HepG2 (cell line): ENCODE data around the gene CHST14. TPM values are rescaled to one million over a fixed set of nuclear protein-coding genes. Genes with fewer than 3 reads are reported as not detected.

ENCODE experiments used
- ATAC-seq: fragments of 200-7000 bp; cut with Tn5 transposase; 3 replicates; pipeline ENCODE4 v1.9.1; 2020; ENCODE audit warnings: mild to moderate bottlenecking, moderate library complexity
- BruUV-seq: library from RNA; stranded (reverse); fragments of 400-500 nt; replicated peaks from 2 replicates; lab custom pipeline; 2021; lab: Mats Ljungman, UMichigan
- CTCF ChIA-PET: fragments of 300-600 bp; formaldehyde crosslinking; extraction: SDS; loops from one replicate; lab custom pipeline; 2021; ENCODE audit warnings: low total read pairs, inconsistent platforms, low intra/inter-chr PET ratio; lab: Yijun Ruan, JAX
- POLR2A ChIA-PET: fragments of 350-600 bp; sonication (Branson Sonifier 250); formaldehyde crosslinking; loops from one replicate; lab custom pipeline; 2020; ENCODE audit warnings: antibody characterized with exemption, inconsistent platforms; lab: Yijun Ruan, JAX
- DNase-seq: peaks from one replicate; pipeline ENCODE4 v3.0.0-alpha.2; 2015; ENCODE audit warnings: low spot score
- FAIRE-seq: peaks from 3 replicates; lab custom pipeline; 2011; peaks lifted over from hg19 to GRCh38; lab: Jason Lieb, UNC
- H2AFZ ChIP-seq: one replicate; pipeline ENCODE4 v1.6.1; 2011; ENCODE audit warnings: low read length, inconsistent platforms
- H3K27ac ChIP-seq: fragments of 300-600 bp; 3 replicates; pipeline ENCODE4 v1.8.0; 2011; ENCODE audit warnings: mixed run types, mild to moderate bottlenecking, mixed read lengths, low read length, inconsistent platforms; ENCODE audit not compliant: insufficient read depth; ENCODE audit errors: extremely low read length
- H3K27me3 ChIP-seq, 2 experiments: fragments of 200-600 bp in 1 of 2; 2 replicates in 1 of 2; 3 replicates in 1 of 2; pipeline versions ENCODE4 v1.6.0 to v1.8.0; 2011; ENCODE audit warnings: low read length in 2 of 2, mild to moderate bottlenecking in 2 of 2, moderate library complexity in 2 of 2, inconsistent platforms in 1 of 2; ENCODE audit not compliant: insufficient read depth in 2 of 2, control insufficient read depth in 1 of 2
- H3K36me3 ChIP-seq, 2 experiments: fragments of 200-600 bp in 1 of 2; replicated peaks in 1 of 2; 2 replicates in 1 of 2; 3 replicates in 1 of 2; pipeline versions ENCODE4 v1.5.1 to v1.8.0; 2011; ENCODE audit warnings: low read length in 2 of 2, inconsistent platforms in 1 of 2; ENCODE audit not compliant: insufficient read depth in 2 of 2, control insufficient read depth in 1 of 2
- H3K4me1 ChIP-seq: 2 replicates; pipeline ENCODE4 v1.5.1; 2012; ENCODE audit warnings: low read length, inconsistent platforms; ENCODE audit not compliant: insufficient read depth
- H3K4me2 ChIP-seq: 2 replicates; pipeline ENCODE4 v1.6.0; 2011; ENCODE audit warnings: low read depth, low read length, inconsistent platforms
- H3K4me3 ChIP-seq, 3 experiments: fragments of 200-600 bp in 1 of 3; sonication (generic), shearing (Covaris generic) in 1 of 3; replicated peaks in 1 of 3; 2 replicates each; pipeline ENCODE4 v1.5.1; 2011 to 2016; ENCODE audit warnings: low read length in 3 of 3, inconsistent platforms in 2 of 3, low read depth in 2 of 3, mild to moderate bottlenecking in 2 of 3, control low read depth in 1 of 3, mixed read lengths in 1 of 3; ENCODE audit not compliant: insufficient read depth in 1 of 3
- H3K79me2 ChIP-seq: one replicate; pipeline ENCODE4 v1.6.1; 2011; ENCODE audit warnings: low read length, inconsistent platforms; ENCODE audit not compliant: insufficient read depth
- H3K9ac ChIP-seq: 2 replicates; pipeline ENCODE4 v1.6.0; 2011; ENCODE audit warnings: mild to moderate bottlenecking, low read depth, low read length, inconsistent platforms; ENCODE audit not compliant: insufficient read depth
- H3K9me3 ChIP-seq: 2 replicates; pipeline ENCODE4 v1.5.1; 2012; ENCODE audit warnings: mild to moderate bottlenecking, low read length
- H4K20me1 ChIP-seq: 2 replicates; pipeline ENCODE4 v1.6.0; 2011; ENCODE audit warnings: inconsistent platforms, mild to moderate bottlenecking, low read length, moderate library complexity; ENCODE audit not compliant: insufficient read depth
- HMGA1 ChIP-seq: sonication (generic); formaldehyde crosslinking; conservative IDR thresholded peaks from 2 replicates; pipeline ENCODE4 v1.4.0; 2020; ENCODE audit warnings: missing genetic modification reagents
- NR3C1 ChIP-seq: sonication (generic); formaldehyde crosslinking; IDR thresholded peaks from 2 replicates; pipeline ENCODE4 v1.4.0; 2020; ENCODE audit warnings: missing genetic modification reagents
- NRL ChIP-seq: sonication (generic); formaldehyde crosslinking; IDR thresholded peaks from 2 replicates; pipeline ENCODE4 v1.5.0; 2020; ENCODE audit warnings: missing genetic modification reagents, mild to moderate bottlenecking, moderate library complexity, borderline replicate concordance
- STAT6 ChIP-seq: sonication (generic); formaldehyde crosslinking; IDR thresholded peaks from 2 replicates; pipeline ENCODE4 v1.4.0; 2020; ENCODE audit warnings: missing genetic modification reagents, mild to moderate bottlenecking, borderline replicate concordance
- ZBTB39 ChIP-seq: sonication (generic); formaldehyde crosslinking; IDR thresholded peaks from 2 replicates; pipeline ENCODE4 v1.5.0; 2020; ENCODE audit warnings: missing genetic modification reagents
- ZNF256 ChIP-seq: sonication (generic); formaldehyde crosslinking; conservative IDR thresholded peaks from 2 replicates; pipeline ENCODE4 v1.4.0; 2020; ENCODE audit warnings: missing genetic modification reagents
- ZNF33B ChIP-seq: sonication (generic); formaldehyde crosslinking; IDR thresholded peaks from 2 replicates; pipeline ENCODE4 v1.5.1; 2020; ENCODE audit warnings: mild to moderate bottlenecking, missing genetic modification reagents
- WGBS: methylation state at CpG from one replicate; pipeline ENCODE4 v1.1.6; 2017; ENCODE audit warnings: low lambda C conversion rate; 5-methylcytosine and 5-hydroxymethylcytosine counted together
- in situ Hi-C: cut with HindIII; loops from 2 replicates; pipeline ENCODE4 v1.10.0; 2017; ENCODE audit warnings: low pct_unique_long_range_greater_than_20kb; ENCODE audit not compliant: extremely low pct_ligation_motif_present
- intact Hi-C: fragments of 100-400 bp; cut with micrococcal nuclease; formaldehyde crosslinking; loops from one replicate; pipeline ENCODE4 v1.10.0; 2022; ENCODE audit not compliant: unreplicated experiment
- polyA plus RNA-seq, 8 experiments: library from polyadenylated mRNA; depleted of rRNA in 3 of 8; stranded (reverse) in 7 of 8; unstranded in 1 of 8; fragments of >200 nt; fragmentation: Illumina TruSeq in 4 of 8; extraction: Trizol in 4 of 8; gene quantifications; 2 replicates each; pipeline versions ENCODE4 v1.2.1 to v1.2.3, GENCODE V29; 2011 to 2016; ENCODE audit warnings: low read depth in 4 of 8, missing spikeins in 1 of 8, mixed read lengths in 1 of 8; ENCODE audit not compliant: insufficient read depth in 1 of 8
- total RNA-seq, 5 experiments: library from RNA; depleted of rRNA; stranded (reverse); fragments of >200 nt; fragmentation: Illumina TruSeq; extraction: Trizol; gene quantifications; 2 replicates each; pipeline ENCODE4 v1.2.3, GENCODE V29; 2016; ENCODE audit warnings: low read depth in 1 of 5

CHST14 gene
- total and polyA plus RNA-seq, 2 of the 13 experiments (the other 11 are each of a cell fraction or from before 2014, with no cell fraction given), result 8.9 to 12.4 TPM

- DNase-seq, result no peak
- ChIA-PET CTCF (interaction anchor here (1.2 kb wide), 1 partner anchor 164 kb away, joined by 3 read pairs; no protein-coding TSS in a partner anchor), POLR2A (interaction anchor here (2.7 kb wide), 1 partner anchor 33 kb away, joined by 15 read pairs; the partner anchor contains the start of gene IVD)
- 0 out of 3 replicates have a peak, but pooled peaks have one; percentile 2 for ATAC-seq
- Histone ChIP-seq H3K4me1 (peaks cover 72% of the 10 kb centered on the region), H3K4me3 (peak overlapping the region in 2 of 3 experiments; percentile 2 to 77; a peak in 2 of 6 replicates), H3K4me2 (peak overlapping the region; percentile 96), H3K27me3 (peaks cover 5 to 54% of the 10 kb centered on the region in 2 experiments; a peak in 4 of 5 replicates), H2AFZ (no peak overlapping the region), H3K79me2 (peaks cover 16% of the 10 kb centered on the region), H3K9me3 (no peaks in the 10 kb centered on the region), H4K20me1 (peaks cover 11% of the 10 kb centered on the region; the same call in 1 of the 2 replicates), H3K9ac (no peak overlapping the region), H3K27ac (no peak overlapping the region), H3K36me3 (no peaks in the 10 kb centered on the region)
- TF ChIP-seq ZBTB39 (CRISPR knock-in tag), result no peak
- TF ChIP-seq STAT6 (CRISPR knock-in tag), result no peak
- no peak for TF ChIP-seq ZNF33B (CRISPR knock-in tag)
- TF ChIP-seq NRL (CRISPR knock-in tag), result no peak
- TF ChIP-seq ZNF256 (CRISPR knock-in tag), result no peak
- TF ChIP-seq NR3C1 (CRISPR knock-in tag), result no peak
- TF ChIP-seq HMGA1, result no peak
- 16% methylated on average over 12 of the region's 12 CpGs for WGBS
- intact Hi-C loops, result no loop called here
- FAIRE-seq, result no peak
- BruUV-seq, result no TSS peak
- in situ Hi-C loops, result no loop called here
Observed at GRCh38 chr15:40438712-40439111, 32.1 kb upstream of the CHST14 start.
